Activated T-cell treated with anti-CD3 and anti-CD28 coated beads, Interleukin-2, amount 50 U/mL, for 4 hours (primary cell): ENCODE results near the gene RNF222. TPM values are rescaled to one million over a fixed set of nuclear protein-coding genes. Genes with fewer than 3 reads are reported as not detected.
"Not testable (repeated sequence)": the region's sequence is repeated elsewhere in the genome, so short reads cannot be mapped to it uniquely, and the experiment has no call there.

Experiments
- ATAC-seq, 2 donors: fragments of 200-7000 bp; cut with Tn5 transposase; one replicate each; pipeline ENCODE4 v1.10.0; 2021
- DNase-seq: peaks from one replicate; pipeline ENCODE4 v3.0.0-alpha.2; 2020
- H3K27me3 Mint-ChIP-seq: one replicate; pipeline ENCODE4 v1.8.0; 2021; ENCODE audit warnings: low read depth, mixed read lengths
- H3K36me3 Mint-ChIP-seq: one replicate; pipeline ENCODE4 v1.8.0; 2022; ENCODE audit warnings: mixed read lengths; ENCODE audit not compliant: insufficient read depth
- H3K4me1 Mint-ChIP-seq: one replicate; pipeline ENCODE4 v1.8.0; 2021; ENCODE audit warnings: low read depth, mixed read lengths
- H3K4me3 Mint-ChIP-seq: one replicate; pipeline ENCODE4 v1.8.0; 2021; ENCODE audit warnings: mild to moderate bottlenecking, moderate library complexity, mixed read lengths
- H3K9me3 Mint-ChIP-seq: one replicate; pipeline ENCODE4 v1.8.0; 2021; ENCODE audit warnings: mixed read lengths
- total RNA-seq, 3 donors: library from RNA; stranded (reverse); gene quantifications; one replicate each; pipeline ENCODE4 v1.2.1, GENCODE V29; 2021

The RNF222 gene
- total RNA-seq, 3 donors from 2014 or later = 0.11 to 0.13 TPM; not detected in 1

DNA sequence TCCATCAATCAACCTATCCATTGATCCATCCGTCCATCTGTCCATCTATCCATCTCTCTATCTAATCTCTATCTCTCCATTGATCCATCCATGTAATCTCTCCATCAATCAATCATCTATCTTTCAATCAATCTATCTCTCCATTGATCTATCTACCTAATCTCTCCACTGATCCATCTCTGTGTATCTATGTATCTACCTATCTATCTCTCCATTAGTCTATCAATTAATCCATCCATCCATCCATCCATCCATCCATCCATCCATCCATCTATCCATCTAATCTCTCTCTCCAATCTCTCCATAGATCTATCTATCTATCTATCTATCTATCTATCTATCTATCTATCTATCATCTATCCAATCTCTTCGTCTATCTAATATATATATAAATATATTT lies 3.5 kb upstream of the RNF222 start:
- no peaks in the 10 kb centered on the region for H3K36me3 Mint-ChIP-seq
- no peak for DNase-seq
- H3K4me3 Mint-ChIP-seq = no peak overlapping the region
- no peak for ATAC-seq
- no peaks in the 10 kb centered on the region for H3K4me1 Mint-ChIP-seq
- peaks cover 53% of the 10 kb centered on the region for H3K27me3 Mint-ChIP-seq
- H3K9me3 Mint-ChIP-seq = no peaks in the 10 kb centered on the region

GRCh38 chr17:8398980-8399379 lies 1.4 kb upstream of the RNF222 start:
- no peak for ATAC-seq
- Mint-ChIP-seq H3K27me3 (peaks cover 55% of the 10 kb centered on the region), H3K4me3 (no peak overlapping the region), H3K9me3 (no peaks in the 10 kb centered on the region), H3K4me1 (peaks cover 2% of the 10 kb centered on the region), H3K36me3 (no peaks in the 10 kb centered on the region)
- no peak for DNase-seq

GRCh38 chr17:8394497-8394896 lies 3.1 kb downstream of the RNF222 start:
- not testable (repeated sequence) for H3K4me3 Mint-ChIP-seq, H3K36me3 Mint-ChIP-seq, H3K9me3 Mint-ChIP-seq, ATAC-seq, H3K4me1 Mint-ChIP-seq, DNase-seq
- H3K27me3 Mint-ChIP-seq = peaks cover 26% of the 10 kb centered on the region

- Mint-ChIP-seq H3K9me3 (no peaks in the 10 kb centered on the region), H3K36me3 (no peaks in the 10 kb centered on the region), H3K4me3 (no peak overlapping the region), H3K27me3 (peaks cover 22% of the 10 kb centered on the region), H3K4me1 (peaks cover 9% of the 10 kb centered on the region)
- ATAC-seq = peak; percentile 82 to 92
- DNase-seq = peak; percentile 27
These were observed 4.0 kb downstream of the RNF222 start for GRCh38 chr17:8393470-8394231.

GRCh38 chr17:8392674-8393469 lies 4.8 kb downstream of the RNF222 start:
- no peak overlapping the region for H3K4me3 Mint-ChIP-seq
- no peaks in the 10 kb centered on the region for H3K9me3 Mint-ChIP-seq
- peaks cover 13% of the 10 kb centered on the region for H3K4me1 Mint-ChIP-seq
- H3K36me3 Mint-ChIP-seq = no peaks in the 10 kb centered on the region
- ATAC-seq (no peak), DNase-seq (no peak)
- peaks cover 15% of the 10 kb centered on the region for H3K27me3 Mint-ChIP-seq

DNA sequence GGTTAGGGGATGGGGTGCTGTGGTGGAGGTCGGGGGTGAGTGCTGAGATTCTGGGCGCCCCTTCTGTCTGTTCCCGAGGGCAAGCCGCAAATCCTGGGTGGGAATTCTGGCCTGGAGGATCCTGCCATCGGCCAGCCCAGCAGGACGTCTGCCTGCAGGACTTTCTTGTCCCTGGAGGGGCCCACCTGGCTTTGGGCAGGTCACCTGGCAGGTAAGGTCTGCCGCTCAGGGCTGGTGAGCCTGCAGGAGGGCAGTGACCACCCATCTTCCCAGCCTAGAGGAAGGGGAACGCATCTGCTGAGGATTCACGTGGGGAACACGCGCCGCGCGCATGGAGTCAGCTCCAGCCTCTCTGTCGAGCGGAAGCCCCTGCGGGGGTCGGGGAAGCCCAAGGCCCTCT lies 5.4 kb downstream of the RNF222 start:
- Mint-ChIP-seq H3K4me3 (no peak overlapping the region), H3K9me3 (no peaks in the 10 kb centered on the region), H3K36me3 (no peaks in the 10 kb centered on the region), H3K4me1 (peaks cover 17% of the 10 kb centered on the region), H3K27me3 (peaks cover 9% of the 10 kb centered on the region)
- DNase-seq (no peak), ATAC-seq (no peak)

DNA sequence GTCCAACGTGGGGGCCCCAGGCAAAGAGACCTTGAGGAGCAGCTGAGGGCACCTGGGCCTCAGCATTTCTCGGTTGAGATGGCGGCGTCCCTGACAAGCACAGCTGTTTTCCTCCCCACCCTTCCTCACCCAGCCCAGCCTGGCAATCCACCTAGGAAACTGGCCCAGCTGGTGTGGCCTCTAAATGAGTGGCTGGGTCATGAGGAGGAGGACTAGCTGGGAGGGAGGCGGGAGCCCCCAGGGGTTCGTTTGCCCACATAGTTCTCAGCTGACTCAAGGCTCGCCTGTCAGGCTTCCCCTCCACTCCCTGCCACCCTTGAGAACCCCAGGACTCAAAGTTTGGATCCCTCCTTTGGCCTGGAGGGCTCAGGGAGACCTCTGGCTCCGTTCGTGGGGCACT lies 5.9 kb downstream of the RNF222 start:
- Mint-ChIP-seq H3K27me3 (peaks cover 5% of the 10 kb centered on the region), H3K9me3 (no peaks in the 10 kb centered on the region), H3K4me1 (peaks cover 19% of the 10 kb centered on the region), H3K36me3 (no peaks in the 10 kb centered on the region), H3K4me3 (no peak overlapping the region)
- ATAC-seq = no peak
- no peak for DNase-seq

- Mint-ChIP-seq H3K4me3 (no peak overlapping the region), H3K9me3 (no peaks in the 10 kb centered on the region), H3K4me1 (peaks cover 25% of the 10 kb centered on the region), H3K36me3 (no peaks in the 10 kb centered on the region), H3K27me3 (no peaks in the 10 kb centered on the region)
- DNase-seq (no peak), ATAC-seq (no peak)
These were observed 9.5 kb downstream of the RNF222 start for GRCh38 chr17:8387914-8388651.

- Mint-ChIP-seq H3K27me3 (no peaks in the 10 kb centered on the region), H3K4me1 (peaks cover 28% of the 10 kb centered on the region), H3K4me3 (no peak overlapping the region), H3K36me3 (peaks cover 12% of the 10 kb centered on the region), H3K9me3 (no peaks in the 10 kb centered on the region)
- DNase-seq (no peak), ATAC-seq (no peak)
These were observed 10.8 kb downstream of the RNF222 start for GRCh38 chr17:8386841-8387240.

DNA sequence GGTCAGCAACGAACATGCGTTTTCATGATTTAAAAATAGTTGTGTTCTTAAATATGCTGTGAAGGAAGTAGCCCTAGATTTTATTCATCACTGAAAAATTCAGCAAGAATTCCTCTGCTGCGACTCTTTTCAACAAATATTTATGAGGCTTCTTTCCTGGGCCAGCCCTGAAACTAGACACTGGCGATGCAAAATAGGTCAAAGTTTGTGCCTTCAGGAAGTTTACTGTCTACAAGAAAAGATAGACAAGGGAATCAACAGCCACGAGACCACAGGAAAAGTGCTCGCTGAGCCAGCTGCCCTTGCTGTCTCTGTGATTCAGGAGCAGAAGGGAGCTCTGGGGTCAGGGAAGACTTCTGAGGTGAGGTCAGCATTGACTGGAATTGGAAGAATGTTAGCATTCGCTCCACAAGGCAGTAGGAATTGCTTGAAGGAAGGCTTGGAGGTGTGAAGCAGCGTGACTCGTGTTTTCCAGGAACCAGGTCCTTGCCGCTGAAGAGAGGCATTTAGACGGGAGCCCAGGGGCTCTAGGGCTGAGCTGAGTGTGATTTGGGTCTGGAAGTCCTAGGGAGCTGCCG lies 12.7 kb downstream of the RNF222 start:
- peak overlapping the region; percentile 100 for H3K4me3 Mint-ChIP-seq
- DNase-seq (no peak), ATAC-seq (no peak)
- H3K27me3 Mint-ChIP-seq = no peaks in the 10 kb centered on the region
- H3K36me3 Mint-ChIP-seq = peaks cover 29% of the 10 kb centered on the region
- H3K4me1 Mint-ChIP-seq = peaks cover 44% of the 10 kb centered on the region
- H3K9me3 Mint-ChIP-seq = no peaks in the 10 kb centered on the region

DNA sequence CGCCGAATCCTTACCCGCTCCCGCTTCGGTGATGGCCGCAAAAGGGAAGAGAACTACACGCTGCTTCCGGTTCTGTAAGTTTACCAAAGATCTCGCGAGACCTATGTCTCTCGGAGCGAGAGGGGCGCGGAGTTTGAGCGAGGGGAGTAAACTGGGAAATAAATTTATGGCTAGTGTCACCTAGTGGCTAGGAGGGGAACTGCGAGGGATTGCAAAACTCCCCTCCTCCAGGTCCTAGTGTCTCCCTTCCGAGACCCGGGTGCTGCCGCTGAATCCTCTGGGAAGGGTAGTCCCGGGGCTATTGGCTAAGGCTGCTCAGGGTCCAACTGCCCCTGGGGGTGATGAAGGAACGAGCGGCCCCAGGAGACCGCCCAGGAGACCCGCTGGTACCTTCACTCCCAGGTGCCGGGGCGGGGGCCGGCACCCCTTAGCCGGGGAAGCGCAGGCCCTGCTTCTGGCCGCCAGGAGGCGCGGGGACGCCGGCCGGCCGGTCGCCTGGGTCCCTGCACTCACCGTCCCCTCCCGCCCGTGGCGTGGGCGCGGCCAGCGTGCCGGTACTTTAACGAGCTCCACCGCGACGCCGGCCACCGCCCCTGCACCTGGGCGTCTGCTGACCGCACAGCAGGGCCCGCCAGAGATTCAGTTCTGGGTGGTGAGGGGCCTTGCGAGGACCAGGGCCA lies 14.3 kb downstream of the RNF222 start, which contains the start of gene RPL26:
TSS of gene RPL26 (minus strand) at position 51 of the 680 bp plus-strand sequence. CDS start 883 bp downstream, outside the sequence.
- ATAC-seq = peak; percentile 92
- peaks cover 58% of the 10 kb centered on the region for H3K4me1 Mint-ChIP-seq
- H3K9me3 Mint-ChIP-seq = no peaks in the 10 kb centered on the region
- DNase-seq = peak; percentile 92
- peak within 1 kb of the TSS; percentile 100 for H3K4me3 Mint-ChIP-seq
- no peaks in the 10 kb centered on the region for H3K27me3 Mint-ChIP-seq
- H3K36me3 Mint-ChIP-seq = peaks cover 41% of the 10 kb centered on the region

DNA sequence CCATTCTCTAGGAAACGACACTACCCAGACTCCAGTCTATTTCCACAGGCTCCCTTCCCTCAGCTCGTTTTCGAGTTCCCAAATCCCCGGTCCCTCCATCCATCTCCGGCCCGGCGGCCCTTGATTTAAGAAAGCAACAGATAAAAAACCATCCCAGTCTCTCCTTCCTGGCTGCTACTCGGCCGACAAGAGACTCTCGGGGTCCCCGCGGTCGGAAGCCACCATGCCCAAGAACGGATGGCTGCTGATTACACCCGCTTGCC lies 14.8 kb downstream of the RNF222 start:
- peak overlapping the region; percentile 100 for H3K4me3 Mint-ChIP-seq
- no peaks in the 10 kb centered on the region for H3K27me3 Mint-ChIP-seq
- no peaks in the 10 kb centered on the region for H3K9me3 Mint-ChIP-seq
- H3K4me1 Mint-ChIP-seq = peaks cover 58% of the 10 kb centered on the region
- ATAC-seq = peak in 1 of 2 donors; percentile 1
- DNase-seq = no peak
- H3K36me3 Mint-ChIP-seq = peaks cover 44% of the 10 kb centered on the region

DNA sequence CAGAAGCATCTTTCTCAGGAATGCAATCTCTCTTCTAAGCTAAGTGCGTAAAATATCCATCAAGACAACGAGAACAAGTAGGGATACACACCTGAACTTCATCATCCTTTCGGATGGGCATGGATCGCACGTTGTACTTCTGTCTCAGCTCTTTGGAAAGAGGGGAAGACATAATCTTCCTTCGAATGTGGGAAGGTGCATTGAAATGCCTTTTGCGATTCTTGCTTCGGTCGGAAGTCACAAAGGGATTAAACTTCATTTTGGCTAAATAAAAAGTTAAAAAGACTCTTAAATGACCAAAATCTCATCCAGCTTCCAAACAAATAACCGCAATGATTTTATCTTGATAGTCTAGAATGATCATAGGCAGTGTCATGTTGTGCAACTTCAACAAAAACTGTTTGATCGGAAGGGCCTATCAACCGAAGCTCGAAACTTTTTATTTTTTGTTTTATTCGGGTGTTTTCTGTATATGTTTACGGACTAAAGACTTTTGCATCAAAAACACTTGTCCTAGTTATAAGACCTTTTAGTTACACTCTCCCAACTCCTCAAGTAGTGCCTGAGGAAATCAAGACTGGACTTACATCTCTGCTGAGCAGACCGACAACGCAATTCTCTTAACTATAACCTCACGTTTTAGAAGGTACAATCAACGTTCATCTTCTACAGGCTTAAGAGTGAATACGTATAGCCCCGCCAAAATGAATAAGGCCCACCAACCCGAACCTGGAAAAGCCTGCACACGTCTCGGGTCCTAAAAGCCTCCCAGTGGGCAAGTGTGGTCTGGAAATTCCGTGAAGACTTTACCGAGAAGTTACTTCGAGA lies 15.4 kb downstream of the RNF222 start:
- no peak for ATAC-seq
- H3K36me3 Mint-ChIP-seq = peaks cover 48% of the 10 kb centered on the region
- no peaks in the 10 kb centered on the region for H3K9me3 Mint-ChIP-seq
- H3K4me3 Mint-ChIP-seq = peak overlapping the region; percentile 100
- no peaks in the 10 kb centered on the region for H3K27me3 Mint-ChIP-seq
- peaks cover 58% of the 10 kb centered on the region for H3K4me1 Mint-ChIP-seq
- no peak for DNase-seq
